Epithelial cell of esophagus (primary cell): ENCODE measurements around the gene C6orf52.
"Not testable (repeated sequence)": the region's sequence is repeated elsewhere in the genome, so short reads cannot be mapped to it uniquely, and the experiment has no call there.

Experiments used
- DNase-seq: peaks from one replicate; pipeline ENCODE4 v3.0.0; 2010; ENCODE audit warnings: low read depth
- H3K4me3 ChIP-seq: 2 replicates; pipeline ENCODE4 v1.5.1; 2011; ENCODE audit warnings: mild to moderate bottlenecking, low read length, control low read depth
- CTCF ChIP-seq: IDR thresholded peaks from 2 replicates; pipeline ENCODE4 v1.5.1; 2011; ENCODE audit warnings: low read depth, mild to moderate bottlenecking, low read length, control low read depth, inconsistent platforms; ENCODE audit not compliant: insufficient read depth; ENCODE audit errors: missing control alignments

C6orf52 gene

GRCh38 chr6:10721850-10722569 is 27.6 kb upstream of the C6orf52 start:
- peak overlapping the region; percentile 91 for H3K4me3 ChIP-seq
- TF ChIP-seq CTCF: no peak
- no peak for DNase-seq

GRCh38 chr6:10720960-10721849 is 26.8 kb upstream of the C6orf52 start:
- DNase-seq: not testable (repeated sequence)
- H3K4me3 ChIP-seq: peak overlapping the region; percentile 54

- peak overlapping the region; percentile 54 for H3K4me3 ChIP-seq
- TF ChIP-seq CTCF: no peak
- DNase-seq: peak; percentile 39
These were observed 26.0 kb upstream of the C6orf52 start for GRCh38 chr6:10720265-10720959.

GRCh38 chr6:10719964-10720264 is 25.5 kb upstream of the C6orf52 start:
- no peak for TF ChIP-seq CTCF
- DNase-seq: no peak
- peak overlapping the region; percentile 54 for H3K4me3 ChIP-seq

GRCh38 chr6:10719296-10719963 is 25.0 kb upstream of the C6orf52 start:
- peak overlapping the region; percentile 54 for H3K4me3 ChIP-seq
- DNase-seq: no peak
- TF ChIP-seq CTCF: no peak

GRCh38 chr6:10713962-10714361 is 19.5 kb upstream of the C6orf52 start:
- no peak overlapping the region for H3K4me3 ChIP-seq
- TF ChIP-seq CTCF: no peak
- DNase-seq: no peak

GRCh38 chr6:10696655-10697054 is 2.2 kb upstream of the C6orf52 start:
- TF ChIP-seq CTCF: no peak
- DNase-seq: no peak
- H3K4me3 ChIP-seq: no peak overlapping the region
